Calu3 (cell line): Measurements from ENCODE around the gene TRIP10. TPM values are rescaled to one million over a fixed set of nuclear protein-coding genes. Genes with fewer than 3 reads are reported as not detected.

ENCODE experiments used
- BruUV-seq: library from RNA; stranded (reverse); fragments of 400-500 nt; replicated peaks from 2 replicates; lab custom pipeline; 2021; lab: Mats Ljungman, UMichigan
- CTCF ChIA-PET: fragments of 300-600 bp; sonication (Branson Sonifier 250); formaldehyde crosslinking; loops from one replicate; lab custom pipeline; 2022; ENCODE audit warnings: antibody characterized with exemption; lab: Charles Lee
- DNase-seq: peaks from one replicate; pipeline ENCODE4 v3.0.0; 2022
- H3K27ac Mint-ChIP-seq: one replicate; pipeline ENCODE4 v1.8.0; 2022; ENCODE audit warnings: mixed read lengths; ENCODE audit not compliant: unreplicated experiment
- H3K27me3 Mint-ChIP-seq: one replicate; pipeline ENCODE4 v1.8.0; 2022; ENCODE audit warnings: mixed read lengths; ENCODE audit not compliant: unreplicated experiment
- H3K36me3 Mint-ChIP-seq: one replicate; pipeline ENCODE4 v1.8.0; 2022; ENCODE audit warnings: mild to moderate bottlenecking, moderate library complexity, mixed read lengths; ENCODE audit not compliant: insufficient read depth, unreplicated experiment
- H3K4me1 Mint-ChIP-seq: one replicate; pipeline ENCODE4 v1.8.0; 2022; ENCODE audit warnings: mild to moderate bottlenecking, low read depth, mixed read lengths; ENCODE audit not compliant: unreplicated experiment
- H3K4me3 Mint-ChIP-seq: one replicate; pipeline ENCODE4 v1.8.0; 2022; ENCODE audit warnings: mild to moderate bottlenecking, low read depth, moderate library complexity, mixed read lengths; ENCODE audit not compliant: unreplicated experiment
- H3K9me3 Mint-ChIP-seq: one replicate; pipeline ENCODE4 v1.8.0; 2022; ENCODE audit warnings: low read depth, mixed read lengths; ENCODE audit not compliant: unreplicated experiment
- CTCF ChIP-seq: fragments of 200-600 bp; IDR thresholded peaks from one replicate; pipeline ENCODE4 v1.8.0; 2022; ENCODE audit warnings: antibody characterized with exemption; ENCODE audit not compliant: unreplicated experiment
- intact Hi-C: fragments of 100-400 bp; cut with micrococcal nuclease; formaldehyde crosslinking; loops from one replicate; pipeline ENCODE4 v1.10.0; 2022; ENCODE audit not compliant: unreplicated experiment
- total RNA-seq: library from RNA; stranded (reverse); gene quantifications from 2 replicates; pipeline ENCODE4 v1.2.3, GENCODE V29; 2022

Gene TRIP10
- total RNA-seq, 1 experiment from 2014 or later = 95.8 TPM

- intact Hi-C loops = no loop called here
- CTCF ChIA-PET = no interaction called here
- BruUV-seq = no TSS peak
- no peak for TF ChIP-seq CTCF
- DNase-seq = no peak
- H3K27ac Mint-ChIP-seq = no peak overlapping the region
- no peak overlapping the region for H3K4me3 Mint-ChIP-seq
- peaks cover under 1% of the 10 kb centered on the region for H3K9me3 Mint-ChIP-seq
- peaks cover 5% of the 10 kb centered on the region for H3K4me1 Mint-ChIP-seq
- peaks cover 31% of the 10 kb centered on the region for H3K36me3 Mint-ChIP-seq
- H3K27me3 Mint-ChIP-seq = no peaks in the 10 kb centered on the region
These were observed 27.2 kb upstream of the TRIP10 start for GRCh38 chr19:6712231-6712630.

GRCh38 chr19:6712692-6713670 is 26.5 kb upstream of the TRIP10 start:
- intact Hi-C loops = no loop called here
- peaks cover 4% of the 10 kb centered on the region for H3K9me3 Mint-ChIP-seq

GRCh38 chr19:6713773-6714692 is 25.4 kb upstream of the TRIP10 start:
- CTCF ChIA-PET = no interaction called here
- peaks cover 34% of the 10 kb centered on the region for H3K36me3 Mint-ChIP-seq
- intact Hi-C loops = no loop called here

More at GRCh38 chr19:6712692-6713670, 26.5 kb upstream of the TRIP10 start:
- Mint-ChIP-seq H3K4me1 (peaks cover 13% of the 10 kb centered on the region), H3K27me3 (no peaks in the 10 kb centered on the region), H3K27ac (no peak overlapping the region), H3K4me3 (no peak overlapping the region), H3K36me3 (peaks cover 38% of the 10 kb centered on the region)
- no TSS peak for BruUV-seq
- no peak for TF ChIP-seq CTCF
- DNase-seq = no peak
- CTCF ChIA-PET = no interaction called here

More at GRCh38 chr19:6713773-6714692, 25.4 kb upstream of the TRIP10 start:
- peaks cover 15% of the 10 kb centered on the region for H3K4me1 Mint-ChIP-seq
- no peaks in the 10 kb centered on the region for H3K27me3 Mint-ChIP-seq
- no peak for DNase-seq
- BruUV-seq = no TSS peak
- TF ChIP-seq CTCF = no peak
- H3K9me3 Mint-ChIP-seq = peaks cover 4% of the 10 kb centered on the region
- H3K4me3 Mint-ChIP-seq = no peak overlapping the region
- no peak overlapping the region for H3K27ac Mint-ChIP-seq
